ENCODE results near the gene LRCH1. TPM values are rescaled to one million over a fixed set of nuclear protein-coding genes. Genes with fewer than 3 reads are reported as not detected.

The LRCH1 gene
- total RNA-seq, 1 experiment from 2014 or later = 8.7 TPM

GRCh38 chr13:46602531-46602930 is 49.6 kb downstream of the LRCH1 start:
- no peak for DNase-seq (ENCODE audit: low read depth, low spot score)
- in situ Hi-C loops (cut with HindIII; ENCODE audit: low pct_unique_long_range_greater_than_20kb, low sequenced_read_pairs) = no loop called here

- peak; percentile 61 for DNase-seq (ENCODE audit: low read depth, low spot score)
- in situ Hi-C loops (cut with HindIII; ENCODE audit: low pct_unique_long_range_greater_than_20kb, low sequenced_read_pairs) = no loop called here
Observed at GRCh38 chr13:46603165-46603603, 50.2 kb downstream of the LRCH1 start.

- DNase-seq (ENCODE audit: low read depth, low spot score) = no peak
- in situ Hi-C loops (cut with HindIII; ENCODE audit: low pct_unique_long_range_greater_than_20kb, low sequenced_read_pairs) = no loop called here
Observed at GRCh38 chr13:46604226-46604990, 51.4 kb downstream of the LRCH1 start.

GRCh38 chr13:46605076-46605824 is 52.3 kb downstream of the LRCH1 start:
- in situ Hi-C loops (cut with HindIII; ENCODE audit: low pct_unique_long_range_greater_than_20kb, low sequenced_read_pairs) = no loop called here
- DNase-seq (ENCODE audit: low read depth, low spot score) = no peak

GRCh38 chr13:46605825-46606554 is 53.0 kb downstream of the LRCH1 start:
- peak; percentile 88 for DNase-seq (ENCODE audit: low read depth, low spot score)
- in situ Hi-C loops (cut with HindIII; ENCODE audit: low pct_unique_long_range_greater_than_20kb, low sequenced_read_pairs) = no loop called here

GRCh38 chr13:46606970-46607369 is 54.0 kb downstream of the LRCH1 start:
- in situ Hi-C loops (cut with HindIII; ENCODE audit: low pct_unique_long_range_greater_than_20kb, low sequenced_read_pairs) = no loop called here
- no peak for DNase-seq (ENCODE audit: low read depth, low spot score)

GRCh38 chr13:46607768-46608564 is 55.0 kb downstream of the LRCH1 start:
- in situ Hi-C loops (cut with HindIII; ENCODE audit: low pct_unique_long_range_greater_than_20kb, low sequenced_read_pairs) = no loop called here
- DNase-seq (ENCODE audit: low read depth, low spot score) = no peak

GRCh38 chr13:46609052-46609451 is 56.1 kb downstream of the LRCH1 start:
- in situ Hi-C loops (cut with HindIII; ENCODE audit: low pct_unique_long_range_greater_than_20kb, low sequenced_read_pairs) = no loop called here
- DNase-seq (ENCODE audit: low read depth, low spot score) = no peak

GRCh38 chr13:46609726-46610125 is 56.8 kb downstream of the LRCH1 start:
- DNase-seq (ENCODE audit: low read depth, low spot score) = no peak
- in situ Hi-C loops (cut with HindIII; ENCODE audit: low pct_unique_long_range_greater_than_20kb, low sequenced_read_pairs) = no loop called here

- DNase-seq (ENCODE audit: low read depth, low spot score) = no peak
- in situ Hi-C loops (cut with HindIII; ENCODE audit: low pct_unique_long_range_greater_than_20kb, low sequenced_read_pairs) = no loop called here
Observed at GRCh38 chr13:46612267-46612666, 59.3 kb downstream of the LRCH1 start.

GRCh38 chr13:46613409-46614049 is 60.6 kb downstream of the LRCH1 start:
- in situ Hi-C loops (cut with HindIII; ENCODE audit: low pct_unique_long_range_greater_than_20kb, low sequenced_read_pairs) = no loop called here

GRCh38 chr13:46614582-46614981 is 61.6 kb downstream of the LRCH1 start:
- DNase-seq (ENCODE audit: low read depth, low spot score) = peak; percentile 44
- in situ Hi-C loops (cut with HindIII; ENCODE audit: low pct_unique_long_range_greater_than_20kb, low sequenced_read_pairs) = no loop called here

More at GRCh38 chr13:46613409-46614049, 60.6 kb downstream of the LRCH1 start:
- DNase-seq (ENCODE audit: low read depth, low spot score) = no peak

- in situ Hi-C loops (cut with HindIII; ENCODE audit: low pct_unique_long_range_greater_than_20kb, low sequenced_read_pairs) = no loop called here
- no peak for DNase-seq (ENCODE audit: low read depth, low spot score)
Observed at GRCh38 chr13:46615888-46616531, 63.0 kb downstream of the LRCH1 start.

- no peak for DNase-seq (ENCODE audit: low read depth, low spot score)
- in situ Hi-C loops (cut with HindIII; ENCODE audit: low pct_unique_long_range_greater_than_20kb, low sequenced_read_pairs) = no loop called here
Observed at GRCh38 chr13:46617229-46617721, 64.3 kb downstream of the LRCH1 start.

- in situ Hi-C loops (cut with HindIII; ENCODE audit: low pct_unique_long_range_greater_than_20kb, low sequenced_read_pairs) = no loop called here
- no peak for DNase-seq (ENCODE audit: low read depth, low spot score)
Observed at GRCh38 chr13:46617885-46618284, 64.9 kb downstream of the LRCH1 start.

GRCh38 chr13:46618694-46619254 is 65.8 kb downstream of the LRCH1 start:
- no peak for DNase-seq (ENCODE audit: low read depth, low spot score)
- in situ Hi-C loops (cut with HindIII; ENCODE audit: low pct_unique_long_range_greater_than_20kb, low sequenced_read_pairs) = no loop called here

All from SK-MEL-5 (cell line).